ENCODE results near the gene SHBG. TPM values are rescaled to one million over a fixed set of nuclear protein-coding genes. Genes with fewer than 3 reads are reported as not detected.

SHBG gene
- total RNA-seq, 6 experiments from 2014 or later: 0.36 to 1.2 (median 0.79) TPM

- DNase-seq: no peak
- TF ChIP-seq, protein P1, sequence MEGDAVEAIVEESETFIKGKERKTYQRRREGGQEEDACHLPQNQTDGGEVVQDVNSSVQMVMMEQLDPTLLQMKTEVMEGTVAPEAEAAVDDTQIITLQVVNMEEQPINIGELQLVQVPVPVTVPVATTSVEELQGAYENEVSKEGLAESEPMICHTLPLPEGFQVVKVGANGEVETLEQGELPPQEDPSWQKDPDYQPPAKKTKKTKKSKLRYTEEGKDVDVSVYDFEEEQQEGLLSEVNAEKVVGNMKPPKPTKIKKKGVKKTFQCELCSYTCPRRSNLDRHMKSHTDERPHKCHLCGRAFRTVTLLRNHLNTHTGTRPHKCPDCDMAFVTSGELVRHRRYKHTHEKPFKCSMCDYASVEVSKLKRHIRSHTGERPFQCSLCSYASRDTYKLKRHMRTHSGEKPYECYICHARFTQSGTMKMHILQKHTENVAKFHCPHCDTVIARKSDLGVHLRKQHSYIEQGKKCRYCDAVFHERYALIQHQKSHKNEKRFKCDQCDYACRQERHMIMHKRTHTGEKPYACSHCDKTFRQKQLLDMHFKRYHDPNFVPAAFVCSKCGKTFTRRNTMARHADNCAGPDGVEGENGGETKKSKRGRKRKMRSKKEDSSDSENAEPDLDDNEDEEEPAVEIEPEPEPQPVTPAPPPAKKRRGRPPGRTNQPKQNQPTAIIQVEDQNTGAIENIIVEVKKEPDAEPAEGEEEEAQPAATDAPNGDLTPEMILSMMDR (IDR thresholded peaks at IDR 0.05): no peak
- Mint-ChIP-seq H3K27ac (no peak overlapping the region), H3K4me1 (ENCODE audit: low read depth) (peaks cover 10% of the 10 kb centered on the region), H3K4me3 (no peak overlapping the region), H3K27me3 (ENCODE audit: insufficient read depth) (peaks cover 52% of the 10 kb centered on the region), H3K36me3 (ENCODE audit: low read depth) (no peaks in the 10 kb centered on the region), H3K9me3 (no peaks in the 10 kb centered on the region)
Measured at GRCh38 chr17:7652388-7653356, 22.7 kb downstream of the SHBG start.

- 0 out of 2 replicates have a peak, but pooled peaks cover 4% of the 10 kb centered on the region for H3K36me3 Mint-ChIP-seq (ENCODE audit: low read depth)
- peaks cover 45% of the 10 kb centered on the region for H3K27me3 Mint-ChIP-seq (ENCODE audit: insufficient read depth)
- TF ChIP-seq, protein P1 (IDR thresholded peaks at IDR 0.05): no peak
- no peaks in the 10 kb centered on the region for H3K9me3 Mint-ChIP-seq
- DNase-seq: peak; percentile 5
- H3K4me3 Mint-ChIP-seq: no peak overlapping the region
- peaks cover 8% of the 10 kb centered on the region for H3K4me1 Mint-ChIP-seq (ENCODE audit: low read depth)
- H3K27ac Mint-ChIP-seq: no peak overlapping the region
Measured at GRCh38 chr17:7654832-7655540, 25.1 kb downstream of the SHBG start.

DNA sequence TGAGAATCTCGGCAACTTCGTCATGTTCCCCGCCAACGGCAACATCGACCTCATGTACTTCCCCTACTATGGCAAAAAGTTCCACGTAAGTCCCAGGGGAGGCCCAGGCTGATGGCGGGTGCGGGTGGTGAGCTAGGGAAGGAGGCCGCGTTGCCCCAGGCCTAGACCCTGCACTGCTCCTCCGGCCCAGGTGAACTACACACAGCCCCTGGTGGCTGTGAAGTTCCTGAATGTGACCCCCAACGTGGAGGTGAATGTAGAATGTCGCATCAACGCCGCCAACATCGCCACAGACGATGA, 25.6 kb downstream of the SHBG start:
- H3K36me3 Mint-ChIP-seq (ENCODE audit: low read depth): 0 out of 2 replicates have a peak, but pooled peaks cover 4% of the 10 kb centered on the region

GRCh38 chr17:7656958-7657609, 27.1 kb downstream of the SHBG start:
- no peak for DNase-seq
- Mint-ChIP-seq H3K27ac (no peak overlapping the region), H3K9me3 (no peaks in the 10 kb centered on the region), H3K4me1 (ENCODE audit: low read depth) (no peaks in the 10 kb centered on the region), H3K36me3 (ENCODE audit: low read depth) (0 out of 2 replicates have a peak, but pooled peaks cover 4% of the 10 kb centered on the region), H3K4me3 (no peak overlapping the region), H3K27me3 (ENCODE audit: insufficient read depth) (peaks cover 33% of the 10 kb centered on the region)
- TF ChIP-seq, protein P1 (IDR thresholded peaks at IDR 0.05): no peak

More for the DNA sequence above, 25.6 kb downstream of the SHBG start:
- Mint-ChIP-seq H3K27ac (no peak overlapping the region), H3K4me1 (ENCODE audit: low read depth) (peaks cover 3% of the 10 kb centered on the region), H3K4me3 (no peak overlapping the region), H3K27me3 (ENCODE audit: insufficient read depth) (peaks cover 40% of the 10 kb centered on the region), H3K9me3 (no peaks in the 10 kb centered on the region)
- DNase-seq: no peak
- TF ChIP-seq, protein P1 (IDR thresholded peaks at IDR 0.05): no peak

GRCh38 chr17:7667656-7668406, 37.9 kb downstream of the SHBG start:
- H3K4me1 Mint-ChIP-seq (ENCODE audit: low read depth): no peaks in the 10 kb centered on the region
- TF ChIP-seq, protein P1 (IDR thresholded peaks at IDR 0.05): no peak
- H3K27ac Mint-ChIP-seq: no peak overlapping the region
- peaks cover 17% of the 10 kb centered on the region for H3K36me3 Mint-ChIP-seq (ENCODE audit: low read depth)
- no peaks in the 10 kb centered on the region for H3K9me3 Mint-ChIP-seq
- no peak for DNase-seq
- no peak overlapping the region for H3K4me3 Mint-ChIP-seq
- H3K27me3 Mint-ChIP-seq (ENCODE audit: insufficient read depth): no peaks in the 10 kb centered on the region

Data from HFFc6 (cell line).